Thyroid gland (tissue), 4 donors: ENCODE results near the gene SURF6. TPM values are rescaled to one million over a fixed set of nuclear protein-coding genes. Genes with fewer than 3 reads are reported as not detected.

Experiments used
- DNase-seq, 2 donors: peaks; one replicate each; pipeline ENCODE4 v3.0.0-alpha.2; 2019
- H3K27ac ChIP-seq, 3 donors: fragments of 200-600 bp; sonication (generic); 1 replicate in 2 of 3; 2 replicates in 1 of 3; pipeline ENCODE4 v1.5.1; 2016 to 2019; ENCODE audit warnings: mild to moderate bottlenecking in 1 of 3, moderate library complexity in 1 of 3
- H3K27me3 ChIP-seq: fragments of 200-600 bp; sonication (generic); one replicate; pipeline ENCODE4 v1.5.1; 2019
- H3K36me3 ChIP-seq, 2 donors: fragments of 200-600 bp; sonication (generic); one replicate each; pipeline ENCODE4 v1.5.1; 2016 to 2019
- H3K4me1 ChIP-seq, 2 donors: fragments of 200-600 bp; sonication (generic); one replicate each; pipeline ENCODE4 v1.5.1; 2017 to 2019
- H3K4me3 ChIP-seq, 3 donors: fragments of 200-600 bp; sonication (generic); replicated peaks in 1 of 3; 1 replicate in 2 of 3; 2 replicates in 1 of 3; pipeline ENCODE4 v1.5.1; 2016; ENCODE audit warnings: mild to moderate bottlenecking in 1 of 3
- H3K9me3 ChIP-seq: fragments of 200-600 bp; sonication (generic); one replicate; pipeline ENCODE4 v1.5.1; 2017
- POLR2A ChIP-seq, 2 donors: fragments of 450-650 bp; IDR thresholded peaks; one replicate each; pipeline ENCODE4 v1.6.1; 2017; ENCODE audit warnings: antibody characterized with exemption in 2 of 2, mild to moderate bottlenecking in 2 of 2, moderate library complexity in 1 of 2
- WGBS, 2 donors: methylation state at CpG; one replicate each; pipeline ENCODE4 v1.1.5; 2017; 5-methylcytosine and 5-hydroxymethylcytosine counted together
- intact Hi-C: fragments of 100-400 bp; cut with DNase I; formaldehyde crosslinking; loops from one replicate; pipeline ENCODE4 v1.15.1; 2023
- total RNA-seq, 4 donors: library from RNA; depleted of rRNA; stranded (reverse); fragments of >200 nt; gene quantifications; one replicate each; pipeline ENCODE4 v1.2.3, GENCODE V29; 2016
- TF ChIP-seq, protein P1 (sequence below), 6 experiments: fragments of 200-600 bp in 3 of 6; fragments of 450-650 bp in 3 of 6; sonication (generic) in 3 of 6; IDR thresholded peaks; one replicate each; pipeline ENCODE4 v1.5.1; 2016 to 2019; ENCODE audit warnings: antibody characterized with exemption in 6 of 6, mild to moderate bottlenecking in 2 of 6, inconsistent platforms in 1 of 6, moderate library complexity in 1 of 6

The SURF6 gene
- total RNA-seq, 4 donors from 2014 or later = 18.4 to 34.9 (median 22.0) TPM

DNA sequence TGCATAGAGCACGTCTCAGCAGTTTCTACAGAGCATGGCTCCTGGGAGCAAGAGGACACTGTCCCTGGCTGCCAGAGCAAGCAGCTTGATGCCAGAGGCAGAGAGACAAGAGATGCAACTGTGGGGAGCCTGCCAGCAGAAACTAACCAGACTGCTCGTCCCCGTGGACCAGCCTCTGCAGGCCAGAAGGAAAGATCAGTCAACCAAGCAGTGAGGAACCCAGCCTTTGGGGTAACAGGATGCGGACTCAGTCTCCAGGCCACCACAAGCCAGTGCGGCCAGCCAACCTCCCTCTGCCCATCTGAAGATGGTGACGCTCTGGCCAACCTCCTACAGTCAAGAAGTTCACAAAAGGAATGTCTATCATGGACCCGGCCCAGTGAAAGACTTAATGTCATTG lies 36.2 kb upstream of the SURF6 start:
- Histone ChIP-seq H3K4me1 (peaks cover 37 to 70% of the 10 kb centered on the region in 2 donors), H3K9me3 (no peaks in the 10 kb centered on the region), H3K27me3 (no peaks in the 10 kb centered on the region), H3K36me3 (peaks cover 1 to 7% of the 10 kb centered on the region in 2 donors), H3K4me3 (no peak overlapping the region), H3K27ac (no peak overlapping the region)
- no peak for DNase-seq
- 61 to 63% methylated on average over 7 of the region's 7 CpGs for WGBS, 2 donors
- intact Hi-C loops = no loop called here
- TF ChIP-seq, protein P1, sequence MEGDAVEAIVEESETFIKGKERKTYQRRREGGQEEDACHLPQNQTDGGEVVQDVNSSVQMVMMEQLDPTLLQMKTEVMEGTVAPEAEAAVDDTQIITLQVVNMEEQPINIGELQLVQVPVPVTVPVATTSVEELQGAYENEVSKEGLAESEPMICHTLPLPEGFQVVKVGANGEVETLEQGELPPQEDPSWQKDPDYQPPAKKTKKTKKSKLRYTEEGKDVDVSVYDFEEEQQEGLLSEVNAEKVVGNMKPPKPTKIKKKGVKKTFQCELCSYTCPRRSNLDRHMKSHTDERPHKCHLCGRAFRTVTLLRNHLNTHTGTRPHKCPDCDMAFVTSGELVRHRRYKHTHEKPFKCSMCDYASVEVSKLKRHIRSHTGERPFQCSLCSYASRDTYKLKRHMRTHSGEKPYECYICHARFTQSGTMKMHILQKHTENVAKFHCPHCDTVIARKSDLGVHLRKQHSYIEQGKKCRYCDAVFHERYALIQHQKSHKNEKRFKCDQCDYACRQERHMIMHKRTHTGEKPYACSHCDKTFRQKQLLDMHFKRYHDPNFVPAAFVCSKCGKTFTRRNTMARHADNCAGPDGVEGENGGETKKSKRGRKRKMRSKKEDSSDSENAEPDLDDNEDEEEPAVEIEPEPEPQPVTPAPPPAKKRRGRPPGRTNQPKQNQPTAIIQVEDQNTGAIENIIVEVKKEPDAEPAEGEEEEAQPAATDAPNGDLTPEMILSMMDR (IDR thresholded peaks at IDR 0.05) = no peak
- no peak for TF ChIP-seq POLR2A (IDR thresholded peaks at IDR 0.05)

GRCh38 chr9:133371261-133371711 lies 35.3 kb upstream of the SURF6 start:
- Histone ChIP-seq H3K27me3 (no peaks in the 10 kb centered on the region), H3K36me3 (peaks cover 10 to 16% of the 10 kb centered on the region in 2 donors), H3K4me3 (no peak overlapping the region), H3K9me3 (no peaks in the 10 kb centered on the region), H3K27ac (no peak overlapping the region), H3K4me1 (peaks cover 33 to 65% of the 10 kb centered on the region in 2 donors)
- no peak for TF ChIP-seq POLR2A (IDR thresholded peaks at IDR 0.05)
- TF ChIP-seq, protein P1 (IDR thresholded peaks at IDR 0.05) = no peak
- DNase-seq = no peak
- intact Hi-C loops = no loop called here
- WGBS, 2 donors = 69 to 78% methylated on average over 12 of the region's 12 CpGs

DNA sequence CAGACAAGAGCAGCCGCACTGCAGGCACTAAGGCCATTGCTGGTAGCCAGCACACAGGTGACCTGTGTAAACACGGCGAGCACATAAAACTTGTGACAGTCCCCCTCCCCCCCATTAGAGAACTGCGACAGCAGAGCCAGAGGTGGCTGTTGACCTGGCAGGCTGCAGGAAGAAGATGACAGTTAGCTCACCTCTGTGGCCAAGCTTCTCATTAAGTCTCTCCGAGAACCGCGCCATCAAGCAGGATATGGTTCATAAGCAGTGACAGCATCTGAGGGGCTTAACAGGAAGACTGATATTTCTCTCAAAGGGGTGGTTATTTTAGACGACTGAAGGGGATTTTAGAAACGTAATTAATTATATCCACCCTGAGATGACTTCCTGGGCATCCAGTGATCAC lies 34.7 kb upstream of the SURF6 start:
- intact Hi-C loops = no loop called here
- Histone ChIP-seq H3K4me3 (no peak overlapping the region), H3K4me1 (peaks cover 33 to 65% of the 10 kb centered on the region in 2 donors), H3K27me3 (no peaks in the 10 kb centered on the region), H3K9me3 (no peaks in the 10 kb centered on the region), H3K36me3 (peaks cover 16 to 21% of the 10 kb centered on the region in 2 donors), H3K27ac (no peak overlapping the region)
- DNase-seq = no peak
- WGBS, 2 donors = 72 to 74% methylated on average over 6 to 7 of the region's 9 CpGs
- TF ChIP-seq, protein P1 (IDR thresholded peaks at IDR 0.05) = no peak
- no peak for TF ChIP-seq POLR2A (IDR thresholded peaks at IDR 0.05)

- Histone ChIP-seq H3K4me1 (peaks cover 33 to 65% of the 10 kb centered on the region in 2 donors), H3K27ac (no peak overlapping the region), H3K9me3 (no peaks in the 10 kb centered on the region), H3K4me3 (no peak overlapping the region), H3K36me3 (peaks cover 23 to 29% of the 10 kb centered on the region in 2 donors), H3K27me3 (no peaks in the 10 kb centered on the region)
- TF ChIP-seq POLR2A (IDR thresholded peaks at IDR 0.05) = no peak
- TF ChIP-seq, protein P1 (IDR thresholded peaks at IDR 0.05) = no peak
- intact Hi-C loops = no loop called here
- DNase-seq = no peak
- WGBS, 2 donors = 83% methylated on average over 7 of the region's 7 CpGs
Measured at GRCh38 chr9:133369933-133370332, 33.9 kb upstream of the SURF6 start.

GRCh38 chr9:133369422-133369821 lies 33.4 kb upstream of the SURF6 start:
- Histone ChIP-seq H3K4me3 (no peak overlapping the region), H3K4me1 (peaks cover 29 to 62% of the 10 kb centered on the region in 2 donors), H3K36me3 (peaks cover 26 to 34% of the 10 kb centered on the region in 2 donors), H3K27me3 (no peaks in the 10 kb centered on the region), H3K27ac (no peak overlapping the region), H3K9me3 (no peaks in the 10 kb centered on the region)
- intact Hi-C loops = no loop called here
- TF ChIP-seq, protein P1 (IDR thresholded peaks at IDR 0.05) = no peak
- no peak for TF ChIP-seq POLR2A (IDR thresholded peaks at IDR 0.05)
- WGBS, 2 donors = 83 to 86% methylated on average over 6 of the region's 6 CpGs
- DNase-seq = no peak
